SK-N-SH (cell line): ENCODE data around the gene ESCO1. TPM values are rescaled to one million over a fixed set of nuclear protein-coding genes. Genes with fewer than 3 reads are reported as not detected.
A peak's percentile ranks its signal among the peaks of the same experiment; 100 is the strongest.
"Not testable (repeated sequence)": the region's sequence is repeated elsewhere in the genome, so short reads cannot be mapped to it uniquely, and the experiment has no call there.

Experiments used
- CTCF ChIA-PET: fragments of 300-600, 350-600 bp; formaldehyde crosslinking; extraction: SDS; loops from one replicate; lab custom pipeline; 2021; lab: Yijun Ruan, JAX
- POLR2A ChIA-PET: fragments of 350-600 bp; sonication (Branson Sonifier 250); formaldehyde crosslinking; extraction: SDS; loops from one replicate; lab custom pipeline; 2020; ENCODE audit warnings: antibody characterized with exemption, inconsistent platforms; lab: Yijun Ruan, JAX
- DNase-seq: peaks from one replicate; pipeline ENCODE4 v3.0.0; 2012
- H2AFZ ChIP-seq: fragments of 200-600 bp; sonication (generic); 2 replicates; pipeline ENCODE4 v1.8.1; 2016; ENCODE audit warnings: antibody characterized with exemption, mild to moderate bottlenecking, low read depth
- H3F3A ChIP-seq: fragments of 200-600 bp; sonication (generic); replicated peaks from 2 replicates; pipeline ENCODE3; 2016; ENCODE audit warnings: antibody characterized with exemption, mild to moderate bottlenecking; ENCODE audit not compliant: insufficient read depth
- H3K27ac ChIP-seq, 2 experiments: fragments of 200-500 bp in 1 of 2; fragments of 200-600 bp in 1 of 2; sonication (Bioruptor generic) in 1 of 2; sonication (generic), shearing (Covaris generic) in 1 of 2; 2 replicates each; pipeline versions ENCODE4 v1.5.1 to v1.6.1; 2014 to 2016; ENCODE audit warnings: low read depth in 2 of 2, inconsistent platforms in 1 of 2, low read length in 1 of 2, mild to moderate bottlenecking in 1 of 2, mixed read lengths in 1 of 2
- H3K27me3 ChIP-seq: fragments of 200-600 bp; sonication (generic), shearing (Covaris generic); 2 replicates; pipeline ENCODE4 v1.6.1; 2016; ENCODE audit warnings: mixed run types; ENCODE audit not compliant: insufficient read depth
- H3K36me3 ChIP-seq, 2 experiments: fragments of 200-500 bp in 1 of 2; fragments of 200-600 bp in 1 of 2; sonication (Bioruptor generic) in 1 of 2; sonication (generic) in 1 of 2; replicated peaks in 1 of 2; 2 replicates each; pipeline versions ENCODE3 to v1.5.1; 2014 to 2016; ENCODE audit warnings: low read length in 1 of 2, mild to moderate bottlenecking in 1 of 2; ENCODE audit not compliant: insufficient read depth in 2 of 2, control insufficient read depth in 1 of 2
- H3K4me1 ChIP-seq, 2 experiments: fragments of 200-500 bp in 1 of 2; fragments of 200-600 bp in 1 of 2; sonication (Bioruptor generic) in 1 of 2; sonication (generic), shearing (Covaris generic) in 1 of 2; 2 replicates each; pipeline versions ENCODE4 v1.5.1 to v1.6.1; 2014 to 2016; ENCODE audit warnings: low read depth in 1 of 2, low read length in 1 of 2, mixed run types in 1 of 2; ENCODE audit not compliant: insufficient read depth in 2 of 2, control insufficient read depth in 1 of 2
- H3K4me2 ChIP-seq: fragments of 200-600 bp; sonication (generic), shearing (Covaris generic); 2 replicates; pipeline ENCODE4 v1.6.1; 2017; ENCODE audit warnings: mixed run types
- H3K4me3 ChIP-seq, 2 experiments: fragments of 200-500 bp in 1 of 2; fragments of 200-600 bp in 1 of 2; sonication (Bioruptor generic) in 1 of 2; sonication (generic), shearing (Covaris generic) in 1 of 2; 2 replicates each; pipeline versions ENCODE4 v1.5.1 to v1.8.1; 2014 to 2016; ENCODE audit warnings: low read depth in 2 of 2, inconsistent platforms in 1 of 2, low read length in 1 of 2, mild to moderate bottlenecking in 1 of 2, mixed read lengths in 1 of 2, moderate library complexity in 1 of 2
- H3K79me2 ChIP-seq: fragments of 200-600 bp; sonication (generic); 2 replicates; pipeline ENCODE4 v1.8.1; 2017; ENCODE audit warnings: mild to moderate bottlenecking; ENCODE audit not compliant: insufficient read depth
- H3K9ac ChIP-seq: fragments of 200-600 bp; sonication (generic); 2 replicates; pipeline ENCODE4 v1.6.1; 2017; ENCODE audit warnings: mixed run types
- H3K9me2 ChIP-seq: fragments of 200-600 bp; sonication (generic); 2 replicates; pipeline ENCODE4 v1.6.1; 2017; ENCODE audit warnings: mixed run types
- H3K9me3 ChIP-seq: fragments of 200-600 bp; sonication (generic); 2 replicates; pipeline ENCODE4 v1.6.1; 2017; ENCODE audit warnings: mixed run types, mild to moderate bottlenecking, moderate library complexity
- H4K20me1 ChIP-seq: fragments of 200-600 bp; sonication (generic); 2 replicates; pipeline ENCODE4 v1.6.1; 2017; ENCODE audit warnings: mild to moderate bottlenecking, mixed run types; ENCODE audit not compliant: insufficient read depth
- CHD2 ChIP-seq: fragments of 150-350 bp; IDR thresholded peaks from 2 replicates; pipeline ENCODE4 v1.6.1; 2018; ENCODE audit warnings: low read length; ENCODE audit not compliant: partially characterized antibody
- ELF1 ChIP-seq: IDR thresholded peaks from 2 replicates; pipeline ENCODE4 v1.4.0; 2012
- FOSL2 ChIP-seq: IDR thresholded peaks from 2 replicates; pipeline ENCODE4 v1.4.0; 2012; ENCODE audit warnings: low read depth, mild to moderate bottlenecking, moderate library complexity, borderline replicate concordance
- FOXM1 ChIP-seq: IDR thresholded peaks from 2 replicates; pipeline ENCODE4 v1.4.0; 2012; ENCODE audit warnings: low read depth, mild to moderate bottlenecking
- JUND ChIP-seq: IDR thresholded peaks from 2 replicates; pipeline ENCODE4 v1.4.0; 2012
- MXI1 ChIP-seq: IDR thresholded peaks from 2 replicates; pipeline ENCODE4 v1.6.1; 2012; ENCODE audit warnings: mild to moderate bottlenecking, low read depth, low read length, improper control_type of control experiment
- NFIC ChIP-seq: IDR thresholded peaks from 2 replicates; pipeline ENCODE4 v1.4.0; 2012; ENCODE audit warnings: borderline replicate concordance
- POLR2AphosphoS5 ChIP-seq: IDR thresholded peaks from 2 replicates; pipeline ENCODE4 v1.6.1; 2012; ENCODE audit warnings: low read depth, low read length
- RAD21 ChIP-seq: IDR thresholded peaks from 2 replicates; pipeline ENCODE4 v1.6.1; 2012; ENCODE audit warnings: mild to moderate bottlenecking, low read length
- RCOR1 ChIP-seq: fragments of 150-350 bp; IDR thresholded peaks from 2 replicates; pipeline ENCODE4 v1.6.1; 2017; ENCODE audit warnings: antibody characterized with exemption, low read length
- REST ChIP-seq: IDR thresholded peaks from 2 replicates; pipeline ENCODE4 v1.6.1; 2012; ENCODE audit warnings: mild to moderate bottlenecking, low read depth, low read length, moderate library complexity
- TCF12 ChIP-seq: IDR thresholded peaks from 2 replicates; pipeline ENCODE4 v1.4.0; 2012
- TEAD4 ChIP-seq: IDR thresholded peaks from 2 replicates; pipeline ENCODE4 v1.4.0; 2012; ENCODE audit warnings: mild to moderate bottlenecking, borderline replicate concordance; ENCODE audit not compliant: insufficient read depth
- WGBS: methylation state at CpG from one replicate; pipeline ENCODE4 v1.1.6; 2017; ENCODE audit warnings: low lambda C conversion rate; 5-methylcytosine and 5-hydroxymethylcytosine counted together
- polyA plus RNA-seq, 3 experiments: library from polyadenylated mRNA; depleted of rRNA; stranded (reverse); fragments of >200 nt; gene quantifications; 2 replicates each; pipeline ENCODE4 v1.2.3, GENCODE V29; 2012
- TF ChIP-seq, protein P1 (sequence below): IDR thresholded peaks from 2 replicates; pipeline ENCODE4; 2012

The ESCO1 gene
- polyA plus RNA-seq, 1 of the 3 experiments (the other 2 are of a cell fraction), result 2.2 TPM

DNA sequence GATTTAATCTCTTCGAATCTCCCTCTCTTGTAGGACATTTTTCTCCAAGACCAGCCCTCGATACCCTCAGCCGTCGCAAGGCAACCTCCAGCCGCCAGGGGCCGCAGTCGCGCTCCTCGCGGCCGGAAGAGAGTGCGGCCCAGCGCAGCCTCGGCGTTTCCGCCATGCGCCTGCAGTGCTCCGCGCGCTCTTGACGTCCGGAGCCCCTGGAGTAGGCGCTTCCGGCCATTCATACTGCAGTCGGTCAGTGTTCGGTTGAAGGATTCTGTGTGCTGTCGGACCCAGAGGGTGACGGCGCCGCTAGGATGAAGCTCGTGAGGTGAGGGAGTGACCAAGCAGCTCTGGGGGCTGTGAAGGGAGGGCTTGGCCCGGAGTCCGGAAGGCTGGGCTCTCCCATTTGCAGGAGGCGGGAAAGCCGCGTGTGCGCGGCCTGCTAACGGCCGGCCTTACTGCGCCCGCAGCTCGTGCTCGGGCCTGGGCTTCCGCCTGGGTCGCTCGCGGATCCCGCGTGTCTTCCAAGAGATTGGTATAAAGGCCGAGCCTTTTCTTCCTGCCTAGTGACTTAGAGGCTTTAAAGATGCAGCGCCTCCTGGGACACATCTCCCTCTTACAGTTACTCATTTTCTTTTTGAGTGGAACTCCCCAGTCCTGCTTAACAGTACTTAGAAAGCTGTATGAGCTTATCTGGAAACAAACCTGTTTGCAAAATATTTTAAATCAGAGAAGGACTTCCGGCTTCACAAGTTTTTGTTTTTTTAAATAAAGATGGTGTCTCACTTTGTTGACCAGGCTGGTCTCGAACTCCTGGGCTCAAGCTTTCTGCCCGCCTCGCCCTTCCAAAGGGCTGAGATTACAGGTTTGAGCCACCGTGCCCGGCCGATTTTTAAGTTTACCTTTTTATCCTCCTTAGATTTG, 11.9 kb upstream of the ESCO1 start, which contains the start of gene SNRPD1 (continued):
- TF ChIP-seq RAD21, result no peak
- peak; percentile 32; the same call in 1 of the 2 replicates for TF ChIP-seq REST
- peak; percentile 88 for TF ChIP-seq ELF1
- TF ChIP-seq CHD2, result peak; percentile 47
- TF ChIP-seq FOSL2, result no peak
- peak; percentile 55; the same call in 1 of the 2 replicates for TF ChIP-seq FOXM1
- peak; percentile 95 for TF ChIP-seq POLR2AphosphoS5

DNA sequence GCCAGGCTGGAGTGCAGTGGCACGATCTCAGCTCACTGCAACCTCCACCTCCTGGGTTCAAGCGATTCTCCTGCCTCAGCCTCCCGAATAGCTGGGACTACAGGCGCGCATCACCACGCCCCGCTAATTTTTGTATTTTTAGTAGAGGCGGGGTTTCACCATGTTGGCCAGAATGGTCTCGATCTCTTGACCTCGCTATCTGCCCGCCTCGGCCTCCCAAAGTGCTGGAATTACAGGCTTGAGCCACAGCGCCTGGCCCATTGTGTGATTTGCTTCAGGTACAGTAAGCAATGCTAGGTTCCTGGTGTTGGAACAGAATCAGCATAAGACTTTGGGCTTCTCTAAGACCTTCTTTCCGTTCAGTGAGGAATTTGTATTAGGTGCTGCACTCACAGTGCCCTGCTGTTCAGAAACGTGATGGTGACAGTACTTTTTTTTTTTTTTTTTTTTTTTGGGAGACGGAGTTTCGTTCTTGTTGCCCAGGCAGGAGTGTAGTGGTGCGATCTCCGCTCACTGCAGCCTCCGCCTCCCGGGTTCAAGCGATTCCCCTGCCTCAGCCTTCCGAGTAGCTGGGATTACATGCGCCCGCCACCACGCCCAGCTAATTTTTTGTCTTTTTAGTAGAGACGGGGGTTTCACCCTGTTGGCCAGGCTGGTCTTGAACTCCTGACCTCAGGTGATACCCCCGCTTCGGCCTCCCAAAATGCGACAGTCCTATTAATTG, 11.1 kb upstream of the ESCO1 start:
- Histone ChIP-seq H3K79me2 (peaks cover 45% of the 10 kb centered on the region), H3K27ac (peak overlapping the region in 1 of 2 experiments; percentile 81; a peak in 2 of 4 replicates), H2AFZ (peak overlapping the region; percentile 95), H3K36me3 (peaks cover 3 to 24% of the 10 kb centered on the region in 2 experiments), H3K4me3 (peak overlapping the region; percentile 12 to 79; a peak in 2 of 4 replicates), H4K20me1 (peaks cover 22% of the 10 kb centered on the region), H3K4me2 (peak overlapping the region; percentile 84; the same call in 1 of the 2 replicates), H3K9ac (peak overlapping the region; percentile 92; the same call in 1 of the 2 replicates)
- CTCF ChIA-PET, result interaction anchor here (0.7 to 6.5 kb wide), 6 partner anchors 10 to 182 kb away, joined by 3 to 88 read pairs (median 4); partner anchors contain the start of gene ESCO1
- not testable (repeated sequence) for DNase-seq, H3F3A ChIP-seq, H3K4me1 ChIP-seq, H3K9me3 ChIP-seq, H3K9me2 ChIP-seq, H3K27me3 ChIP-seq
- 68% methylated on average over 30 of the region's 30 CpGs for WGBS
- POLR2A ChIA-PET, result interaction anchor here (1.9 to 3.3 kb wide), 2 partner anchors 11 to 129 kb away, joined by 6 to 30 read pairs; partner anchors contain the start of genes ESCO1 and MIB1

- Histone ChIP-seq H3K36me3 (no peaks in the 10 kb centered on the region), H2AFZ (peak overlapping the region; percentile 82; the same call in 1 of the 2 replicates), H3K9me3 (no peaks in the 10 kb centered on the region), H3K4me1 (no peaks in the 10 kb centered on the region), H3K4me2 (0 out of 2 replicates have a peak overlapping the region, but pooled peaks have one; percentile 37), H4K20me1 (no peaks in the 10 kb centered on the region), H3K9ac (no peak overlapping the region), H3F3A (peaks cover 7% of the 10 kb centered on the region), H3K4me3 (no peak overlapping the region), H3K79me2 (no peaks in the 10 kb centered on the region), H3K27ac (no peak overlapping the region), H3K9me2 (no peaks in the 10 kb centered on the region), H3K27me3 (no peaks in the 10 kb centered on the region)
- DNase-seq, result no peak
- ChIA-PET POLR2A (no interaction called here), CTCF (interaction anchor here (1.1 kb wide), 1 partner anchor 117 kb away, joined by 3 read pairs; no protein-coding TSS in a partner anchor)
- TF ChIP-seq TCF12, result no peak
- no peak for TF ChIP-seq NFIC
- TF ChIP-seq, protein P1, sequence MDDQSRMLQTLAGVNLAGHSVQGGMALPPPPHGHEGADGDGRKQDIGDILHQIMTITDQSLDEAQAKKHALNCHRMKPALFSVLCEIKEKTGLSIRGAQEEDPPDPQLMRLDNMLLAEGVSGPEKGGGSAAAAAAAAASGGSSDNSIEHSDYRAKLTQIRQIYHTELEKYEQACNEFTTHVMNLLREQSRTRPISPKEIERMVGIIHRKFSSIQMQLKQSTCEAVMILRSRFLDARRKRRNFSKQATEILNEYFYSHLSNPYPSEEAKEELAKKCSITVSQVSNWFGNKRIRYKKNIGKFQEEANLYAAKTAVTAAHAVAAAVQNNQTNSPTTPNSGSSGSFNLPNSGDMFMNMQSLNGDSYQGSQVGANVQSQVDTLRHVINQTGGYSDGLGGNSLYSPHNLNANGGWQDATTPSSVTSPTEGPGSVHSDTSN, result no peak
- no peak for TF ChIP-seq TEAD4
- no peak for TF ChIP-seq FOXM1
- TF ChIP-seq JUND, result no peak
- TF ChIP-seq RCOR1, result no peak
- TF ChIP-seq MXI1, result no peak
- no peak for TF ChIP-seq REST
Observed at GRCh38 chr18:21605213-21605612, 4.7 kb upstream of the ESCO1 start.
